Parathyroid adenoma (tissue), 2 donors: ENCODE data around the gene CXCL16.

Experiments used
- H2AFZ ChIP-seq: fragments of 300-600 bp; sonication (generic); one replicate; pipeline ENCODE4 v1.7.0; 2017; ENCODE audit warnings: antibody characterized with exemption, mild to moderate bottlenecking
- H3K27ac ChIP-seq: fragments of 300-600 bp; sonication (generic); one replicate; pipeline ENCODE4 v1.7.0; 2017
- H3K27me3 ChIP-seq: fragments of 300-600 bp; sonication (generic); one replicate; pipeline ENCODE4 v1.7.0; 2017; ENCODE audit warnings: low read length; ENCODE audit not compliant: control insufficient read depth, insufficient read depth
- H3K36me3 ChIP-seq: fragments of 300-600 bp; sonication (generic); one replicate; pipeline ENCODE4 v1.7.0; 2017; ENCODE audit warnings: low read length; ENCODE audit not compliant: control insufficient read depth, insufficient read depth
- H3K4me1 ChIP-seq: fragments of 300-600 bp; sonication (generic); one replicate; pipeline ENCODE4 v1.7.0; 2017; ENCODE audit warnings: control low read depth
- H3K4me2 ChIP-seq: fragments of 300-600 bp; sonication (generic); one replicate; pipeline ENCODE4 v1.7.0; 2017; ENCODE audit warnings: low read length
- H3K4me3 ChIP-seq: fragments of 300-600 bp; sonication (generic); one replicate; pipeline ENCODE4 v1.7.0; 2017; ENCODE audit warnings: low read depth, low read length
- H3K79me2 ChIP-seq: fragments of 300-600 bp; sonication (generic); one replicate; pipeline ENCODE4 v1.7.0; 2017; ENCODE audit warnings: control low read depth
- H3K9ac ChIP-seq: fragments of 300-600 bp; sonication (generic); one replicate; pipeline ENCODE4 v1.7.0; 2017; ENCODE audit warnings: mild to moderate bottlenecking
- H3K9me3 ChIP-seq: fragments of 300-600 bp; sonication (generic); one replicate; pipeline ENCODE4 v1.7.0; 2017; ENCODE audit warnings: low read length; ENCODE audit not compliant: control insufficient read depth
- CTCF ChIP-seq: fragments of 300-600 bp; sonication (generic); IDR thresholded peaks from one replicate; pipeline ENCODE4 v1.7.0; 2017; ENCODE audit warnings: antibody characterized with exemption, mild to moderate bottlenecking
- donor health status: primary hyperparathyroidism.

The CXCL16 gene

GRCh38 chr17:4739122-4740024, at the start of gene CXCL16, which contains the start of gene ZMYND15:
Gene CXCL16, minus strand, starts transcription at chr17:4739928. Its CDS starts 589 bp downstream, at chr17:4739339.
Gene ZMYND15, plus strand, starts transcription at chr17:4739833. Its CDS starts 716 bp downstream, at chr17:4740549.
- no peak for TF ChIP-seq CTCF
- peak within 1 kb of the TSS; percentile 89 for H3K9ac ChIP-seq
- peak within 1 kb of the TSS; percentile 99 for H2AFZ ChIP-seq
- no peaks in the 10 kb centered on the region for H3K27me3 ChIP-seq
- no peaks in the 10 kb centered on the region for H3K36me3 ChIP-seq
- no peaks in the 10 kb centered on the region for H3K79me2 ChIP-seq
- H3K4me3 ChIP-seq, result peak within 1 kb of the TSS; percentile 85
- H3K4me2 ChIP-seq, result peak within 1 kb of the TSS; percentile 97
- peak within 1 kb of the TSS; percentile 77 for H3K27ac ChIP-seq
- H3K9me3 ChIP-seq, result no peaks in the 10 kb centered on the region
- peaks cover 5% of the 10 kb centered on the region for H3K4me1 ChIP-seq

- peaks cover 22% of the 10 kb centered on the region for H3K4me1 ChIP-seq
- H3K27me3 ChIP-seq, result no peaks in the 10 kb centered on the region
- peak within 1 kb of the TSS; percentile 92 for H3K4me2 ChIP-seq
- TF ChIP-seq CTCF, result no peak
- H3K9ac ChIP-seq, result peak within 1 kb of the TSS; percentile 56
- H3K4me3 ChIP-seq, result peak within 1 kb of the TSS; percentile 80
- no peaks in the 10 kb centered on the region for H3K79me2 ChIP-seq
- H3K36me3 ChIP-seq, result no peaks in the 10 kb centered on the region
- peak within 1 kb of the TSS; percentile 91 for H3K27ac ChIP-seq
- no peaks in the 10 kb centered on the region for H3K9me3 ChIP-seq
- H2AFZ ChIP-seq, result peak within 1 kb of the TSS; percentile 81
Observed at GRCh38 chr17:4788807-4789700, 49.3 kb upstream of the CXCL16 start, which contains the start of gene GLTPD2. Gene GLTPD2, plus strand, starts transcription at chr17:4788964. Its CDS starts 48 bp downstream, at chr17:4789012.

- Histone ChIP-seq H3K9ac (no peak overlapping the region), H3K36me3 (no peaks in the 10 kb centered on the region), H3K4me2 (peak overlapping the region; percentile 92), H3K9me3 (no peaks in the 10 kb centered on the region), H3K4me1 (peaks cover 22% of the 10 kb centered on the region), H3K27me3 (no peaks in the 10 kb centered on the region), H3K27ac (peak overlapping the region; percentile 91), H3K79me2 (no peaks in the 10 kb centered on the region), H2AFZ (peak overlapping the region; percentile 81), H3K4me3 (peak overlapping the region; percentile 80)
- no peak for TF ChIP-seq CTCF
Observed at GRCh38 chr17:4788159-4788806, 48.6 kb upstream of the CXCL16 start.

GRCh38 chr17:4786516-4786915, 46.8 kb upstream of the CXCL16 start:
- TF ChIP-seq CTCF, result no peak
- Histone ChIP-seq H3K9me3 (no peaks in the 10 kb centered on the region), H3K27ac (peak overlapping the region; percentile 85), H3K36me3 (no peaks in the 10 kb centered on the region), H2AFZ (peak overlapping the region; percentile 72), H3K9ac (no peak overlapping the region), H3K4me3 (peak overlapping the region; percentile 50), H3K79me2 (no peaks in the 10 kb centered on the region), H3K4me2 (peak overlapping the region; percentile 71), H3K27me3 (no peaks in the 10 kb centered on the region), H3K4me1 (peaks cover 22% of the 10 kb centered on the region)
